K562 (cell line): ENCODE results near the gene PAQR4. TPM values are rescaled to one million over a fixed set of nuclear protein-coding genes. Genes with fewer than 3 reads are reported as not detected.

Source experiments
- ATAC-seq: fragments of 200-7000 bp; cut with Tn5 transposase; 3 replicates; pipeline ENCODE4 v1.9.1; 2020; ENCODE audit warnings: moderate library complexity
- BruUV-seq: library from RNA; stranded (reverse); fragments of 400-500 nt; replicated peaks from 2 replicates; lab custom pipeline; 2021; lab: Mats Ljungman, UMichigan
- CTCF ChIA-PET: fragments of 300-600 bp; formaldehyde crosslinking; extraction: SDS; loops from one replicate; lab custom pipeline; 2021; ENCODE audit warnings: low intra/inter-chr PET ratio; lab: Yijun Ruan, JAX
- POLR2A ChIA-PET: fragments of 300-600, 350-650 bp; sonication (Branson Sonifier 250); formaldehyde crosslinking; extraction: SDS; loops from one replicate; lab custom pipeline; 2021; ENCODE audit warnings: antibody characterized with exemption, inconsistent platforms; lab: Yijun Ruan, JAX
- DNase-seq, 4 experiments: peaks; one replicate each; pipeline versions ENCODE4 v3.0.0 to v3.0.0-alpha.2; 2011 to 2018; ENCODE audit warnings: low spot score in 3 of 4, mixed read lengths in 3 of 4; ENCODE audit errors: extremely low read depth in 1 of 4
- FAIRE-seq: peaks from 2 replicates; lab custom pipeline; 2011; peaks lifted over from hg19 to GRCh38; lab: Jason Lieb, UNC
- H2AFZ ChIP-seq: 2 replicates; pipeline ENCODE4 v1.6.0; 2011; ENCODE audit warnings: low read depth, low read length, control low read depth, inconsistent platforms
- H3K27ac ChIP-seq: fragments of 200-600 bp; 3 replicates; pipeline ENCODE4 v1.8.0; 2011; ENCODE audit warnings: low read depth, mild to moderate bottlenecking, control low read depth, inconsistent platforms, low read length, moderate library complexity, mixed read lengths; ENCODE audit errors: extremely low read depth
- H3K27me3 ChIP-seq, 2 experiments: fragments of 300-600 bp in 1 of 2; 2 replicates in 1 of 2; 3 replicates in 1 of 2; pipeline versions ENCODE4 v1.6.0 to v1.8.0; 2011; ENCODE audit warnings: inconsistent platforms in 2 of 2, low read length in 2 of 2, mild to moderate bottlenecking in 1 of 2, mixed read lengths in 1 of 2, moderate library complexity in 1 of 2; ENCODE audit not compliant: control insufficient read depth in 2 of 2, insufficient read depth in 2 of 2
- H3K36me3 ChIP-seq: fragments of 300-600 bp; 3 replicates; pipeline ENCODE4 v1.8.0; 2011; ENCODE audit warnings: mild to moderate bottlenecking, low read length, inconsistent platforms; ENCODE audit not compliant: control insufficient read depth, insufficient read depth
- H3K4me1 ChIP-seq, 2 experiments: fragments of 200-600 bp in 1 of 2; replicated peaks in 1 of 2; 2 replicates in 1 of 2; 3 replicates in 1 of 2; pipeline versions ENCODE4 v1.5.1 to v1.8.0; 2011; ENCODE audit warnings: inconsistent platforms in 2 of 2, low read length in 2 of 2, mild to moderate bottlenecking in 1 of 2, mixed read lengths in 1 of 2, moderate library complexity in 1 of 2; ENCODE audit not compliant: control insufficient read depth in 2 of 2, insufficient read depth in 2 of 2
- H3K4me2 ChIP-seq: 2 replicates; pipeline ENCODE4 v1.6.1; 2011; ENCODE audit warnings: low read length, control low read depth, inconsistent platforms, mixed read lengths; ENCODE audit not compliant: insufficient read depth
- H3K4me3 ChIP-seq: fragments of 200-600 bp; sonication (generic), shearing (Covaris generic); 2 replicates; pipeline ENCODE4 v1.5.1; 2016; ENCODE audit warnings: control low read depth, inconsistent platforms
- H3K79me2 ChIP-seq: fragments of 200-600 bp; 3 replicates; pipeline ENCODE4 v1.8.0; 2011; ENCODE audit warnings: low read length, inconsistent platforms; ENCODE audit not compliant: control insufficient read depth, insufficient read depth
- H3K9ac ChIP-seq, 2 experiments: 2 replicates each; pipeline versions ENCODE4 v1.6.0 to v1.6.1; 2011; ENCODE audit warnings: low read depth in 2 of 2, low read length in 2 of 2, control low read depth in 1 of 2, inconsistent platforms in 1 of 2, mild to moderate bottlenecking in 1 of 2, mixed read lengths in 1 of 2; ENCODE audit not compliant: insufficient read depth in 1 of 2
- H3K9me1 ChIP-seq: one replicate; pipeline ENCODE4 v1.6.0; 2011; ENCODE audit warnings: inconsistent platforms, mild to moderate bottlenecking, low read length, moderate library complexity; ENCODE audit not compliant: control insufficient read depth, insufficient read depth
- H3K9me3 ChIP-seq: replicated peaks from 2 replicates; pipeline ENCODE4 v1.5.1; 2011; ENCODE audit warnings: low read depth, low read length, inconsistent platforms; ENCODE audit not compliant: control insufficient read depth, insufficient read depth
- H4K20me1 ChIP-seq: replicated peaks from 2 replicates; pipeline ENCODE4 v1.6.1; 2011; ENCODE audit warnings: low read length, inconsistent platforms, mixed read lengths; ENCODE audit not compliant: control insufficient read depth, insufficient read depth
- CHD2 ChIP-seq: IDR thresholded peaks from 2 replicates; pipeline ENCODE4 v1.6.1; 2011; ENCODE audit warnings: low read depth, low read length
- ETV1 ChIP-seq: fragments of 450-650 bp; conservative IDR thresholded peaks from 2 replicates; pipeline ENCODE4 v1.6.1; 2016; ENCODE audit warnings: missing genetic modification characterization, control low read depth, low read depth, missing compliant biosample characterization
- HDGF ChIP-seq: fragments of 450-650 bp; IDR thresholded peaks from 2 replicates; pipeline ENCODE4 v1.6.1; 2016
- POLR2G ChIP-seq: fragments of 200-400 bp; formaldehyde crosslinking; IDR thresholded peaks from 2 replicates; pipeline ENCODE4 v1.6.1; 2017; ENCODE audit warnings: low read depth, mild to moderate bottlenecking, antibody characterized with exemption, low read length, moderate library complexity
- POLR3G ChIP-seq: IDR thresholded peaks from 2 replicates; pipeline ENCODE4 v1.6.1; 2011; ENCODE audit not compliant: insufficient read length, insufficient replicate concordance; ENCODE audit errors: extremely low read depth
- RAD21 ChIP-seq, 2 experiments: fragments of 250-450 bp in 1 of 2; fragments of 450-650 bp in 1 of 2; sonication (Bioruptor Pico) in 1 of 2; formaldehyde crosslinking in 1 of 2; IDR thresholded peaks in 1 of 2; conservative IDR thresholded peaks in 1 of 2; 2 replicates each; pipeline versions ENCODE4 v1.4.0 to v1.8.0; 2020 to 2022; ENCODE audit warnings: mild to moderate bottlenecking in 2 of 2, moderate library complexity in 1 of 2
- ZNF217 ChIP-seq: sonication (generic); formaldehyde crosslinking; IDR thresholded peaks from 2 replicates; pipeline ENCODE4 v1.8.0; 2022; ENCODE audit warnings: mild to moderate bottlenecking, missing genetic modification reagents
- ZNF318 ChIP-seq, 2 experiments: fragments of 450-650 bp; IDR thresholded peaks; 2 replicates each; pipeline ENCODE4 v1.6.1; 2016; ENCODE audit warnings: mild to moderate bottlenecking in 2 of 2, borderline replicate concordance in 1 of 2, low read depth in 1 of 2, moderate library complexity in 1 of 2
- ZNF354B ChIP-seq: fragments of 250-450 bp; sonication (Bioruptor Pico); IDR thresholded peaks from 2 replicates; pipeline ENCODE4 v1.4.0; 2020
- ZNF764 ChIP-seq: fragments of 250-450 bp; sonication (Bioruptor Pico); IDR thresholded peaks from 2 replicates; pipeline ENCODE4 v1.4.0; 2020; ENCODE audit warnings: low read depth, mild to moderate bottlenecking, moderate library complexity
- WGBS: fragments of 100-300 bp; shearing (Covaris generic); methylation state at CpG from one replicate; pipeline ENCODE4 v1.1.6; 2016; ENCODE audit warnings: low coverage, mixed read lengths; ENCODE audit not compliant: insufficient coverage; ENCODE audit errors: missing lambda C conversion rate; 5-methylcytosine and 5-hydroxymethylcytosine counted together
- in situ Hi-C: fragments of 300-500 bp; cut with MboI; formaldehyde crosslinking; loops from 4 replicates; pipeline ENCODE4 v1.15.0; 2018; ENCODE audit warnings: inconsistent platforms, mixed read lengths
- intact Hi-C: fragments of 100-400 bp; cut with micrococcal nuclease; formaldehyde crosslinking; loops from 2 replicates; pipeline ENCODE4 v1.14.2; 2022
- polyA plus RNA-seq, 8 experiments: library from polyadenylated mRNA; depleted of rRNA in 4 of 8; stranded (reverse) in 5 of 8; unstranded in 3 of 8; fragments of >200 nt; fragmentation: Nextera tagmentation in 2 of 8; fragmentation: Illumina TruSeq in 1 of 8; extraction: Ambion mirVana in 2 of 8; extraction: Trizol in 1 of 8; gene quantifications; 2 replicates each; pipeline versions ENCODE4 v1.2.1 to v1.2.3, GENCODE V29; 2011 to 2014; ENCODE audit warnings: inconsistent platforms in 1 of 8, missing spikeins in 1 of 8
- total RNA-seq, 7 experiments: library from RNA; depleted of rRNA in 6 of 7; stranded (reverse); fragments of >200 nt in 6 of 7; fragmentation: Illumina TruSeq in 2 of 7; extraction: Trizol in 2 of 7; gene quantifications; 2 replicates each; pipeline versions ENCODE4 v1.2.1 to v1.2.3, GENCODE V29; 2011 to 2021; ENCODE audit warnings: low replicate concordance in 1 of 7

PAQR4 gene
- total and polyA plus RNA-seq, 9 of the 15 experiments (the other 6 are each of a cell fraction or from before 2014, with no cell fraction given) = 0.62 to 40.4 (median 19.5) TPM

GRCh38 chr16:2954656-2955381 lies 14.3 kb upstream of the PAQR4 start:
- ATAC-seq = no peak
- DNase-seq = peak in 2 of 4 experiments; percentile 36 to 46
- Histone ChIP-seq H3K4me2 (no peak overlapping the region), H2AFZ (no peak overlapping the region), H4K20me1 (peaks cover 10% of the 10 kb centered on the region; the same call in 1 of the 2 replicates), H3K79me2 (no peaks in the 10 kb centered on the region), H3K27me3 (peaks cover 12 to 33% of the 10 kb centered on the region in 2 experiments), H3K27ac (no peak overlapping the region), H3K4me1 (peaks cover 0 to 51% of the 10 kb centered on the region in 2 experiments; a peak in 3 of 5 replicates), H3K9me3 (no peaks in the 10 kb centered on the region), H3K9ac (0 out of 4 replicates have a peak overlapping the region, but pooled peaks of 1 of the 2 experiments have one; percentile 17), H3K36me3 (no peaks in the 10 kb centered on the region), H3K9me1 (no peaks in the 10 kb centered on the region), H3K4me3 (no peak overlapping the region)
- no peak for TF ChIP-seq ZNF217
- no peak for TF ChIP-seq POLR3G
- no peak for TF ChIP-seq ETV1 (tag)
- no peak for TF ChIP-seq RAD21 (CRISPR knock-in tag; conservative IDR thresholded peaks at IDR 0.05 in 1 of 2, IDR thresholded peaks at IDR 0.05 in 1 of 2)
- TF ChIP-seq POLR2G = no peak
- no peak for TF ChIP-seq ZNF764 (CRISPR knock-in tag)
- TF ChIP-seq ZNF354B (CRISPR knock-in tag) = no peak
- no peak for TF ChIP-seq ZNF318 (IDR thresholded peaks at IDR 0.05; ENCODE audit: borderline replicate concordance in 1 of 2, low read depth in 1 of 2)
- TF ChIP-seq CHD2 = no peak
- no peak for TF ChIP-seq HDGF
- intact Hi-C loops = no loop called here
- ChIA-PET POLR2A (interaction anchor here (0.5 kb wide), 1 partner anchor 17 kb away, joined by 3 read pairs; no protein-coding TSS in a partner anchor), CTCF (no interaction called here)
- FAIRE-seq = no peak
- 4% methylated on average over 14 of the region's 26 CpGs for WGBS
- in situ Hi-C loops = no loop called here
- BruUV-seq = no TSS peak
